ENCODE measurements around the gene ARHGDIB.

The ARHGDIB gene

DNA sequence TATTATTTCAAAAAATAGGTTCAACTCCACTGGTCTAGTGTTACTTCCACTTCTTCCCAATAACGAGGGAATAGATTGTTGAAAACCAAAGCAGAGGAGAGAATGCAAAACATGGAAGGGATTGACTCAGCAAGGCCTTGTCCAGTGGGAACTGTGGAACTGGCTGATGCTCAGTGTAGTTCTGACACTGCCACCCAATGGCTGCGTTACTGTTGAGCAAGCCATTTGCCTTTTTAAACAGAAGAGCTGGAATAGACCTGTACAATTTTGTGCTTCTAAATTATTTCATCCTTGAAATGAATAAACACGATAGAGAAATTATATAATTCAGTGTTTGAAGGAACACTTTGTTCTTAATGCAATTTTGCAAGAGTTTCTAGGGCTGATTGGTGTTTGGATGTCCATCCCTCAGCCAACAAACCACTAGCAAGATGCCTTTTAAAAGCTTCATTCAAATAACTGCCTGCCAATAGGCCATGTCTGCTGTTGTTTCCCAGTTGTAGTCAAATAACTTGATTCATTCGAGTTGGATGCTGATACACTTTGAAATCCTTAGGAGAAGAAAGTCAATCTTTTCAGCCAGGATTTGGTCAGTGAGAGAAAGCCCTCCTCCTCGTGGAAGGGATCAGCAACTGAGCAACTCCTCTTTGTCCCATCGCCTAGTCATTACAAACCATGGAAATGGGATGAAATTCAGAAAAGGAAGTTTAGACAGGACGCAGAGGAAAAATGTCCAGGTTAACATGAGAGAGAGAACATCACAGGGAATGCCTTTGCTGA is 68.5 kb downstream of the ARHGDIB start:
- TF ChIP-seq TCF12 (IDR thresholded peaks at IDR 0.05; ENCODE audit: low read depth) (no peak), RAD21 (IDR thresholded peaks at IDR 0.05; ENCODE audit: low read depth) (peak; percentile 12; the same call in 1 of the 2 replicates), EP300 (IDR thresholded peaks at IDR 0.05; ENCODE audit: borderline replicate concordance) (no peak)

All from Ishikawa (cell line).